Astrocyte (in vitro differentiated cells and primary cell): ENCODE data around the gene HSPB7.

ENCODE experiments used
- CTCF ChIP-seq: IDR thresholded peaks from 2 replicates; pipeline ENCODE4 v1.5.1; 2011; ENCODE audit warnings: low read depth, mild to moderate bottlenecking, inconsistent platforms, low read length, moderate library complexity; ENCODE audit not compliant: insufficient read depth
- EZH2 ChIP-seq: IDR thresholded peaks from 2 replicates; pipeline ENCODE4 v1.6.1; 2012; ENCODE audit warnings: mild to moderate bottlenecking, low read length, inconsistent platforms; ENCODE audit not compliant: insufficient read depth

- TF ChIP-seq CTCF (no peak), EZH2 (no peak)
These were observed 37.0 kb upstream of the HSPB7 start for GRCh38 chr1:16054598-16055540.
